Activated CD4-positive, alpha-beta T cell treated with anti-CD3 and anti-CD28 coated beads for 4 hours (primary cell): ENCODE results near the gene MTREX.

Source experiments
- DNase-seq, 2 donors: peaks; one replicate each; pipeline ENCODE4 v3.0.0-alpha.2; 2020

The MTREX gene

DNA sequence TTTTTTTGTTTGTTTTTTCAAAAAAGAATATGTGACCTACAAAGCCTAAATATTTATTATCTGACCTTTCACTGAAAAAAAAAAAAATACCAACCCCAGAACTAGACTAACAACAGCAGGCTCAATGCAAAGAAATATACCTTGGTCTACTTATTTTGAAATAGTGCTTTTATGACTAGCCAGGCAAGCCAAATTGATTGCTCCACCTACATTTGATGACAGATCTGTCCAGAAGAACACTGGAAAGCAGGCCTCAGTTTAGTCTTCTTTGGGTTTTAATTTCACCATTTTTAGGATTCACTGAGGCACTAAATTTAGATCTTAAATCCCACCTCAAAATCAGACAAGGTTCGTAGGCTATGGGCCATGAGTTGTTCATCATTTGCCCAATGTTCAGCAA, 129.7 kb downstream of the MTREX start:
- DNase-seq: no peak

DNA sequence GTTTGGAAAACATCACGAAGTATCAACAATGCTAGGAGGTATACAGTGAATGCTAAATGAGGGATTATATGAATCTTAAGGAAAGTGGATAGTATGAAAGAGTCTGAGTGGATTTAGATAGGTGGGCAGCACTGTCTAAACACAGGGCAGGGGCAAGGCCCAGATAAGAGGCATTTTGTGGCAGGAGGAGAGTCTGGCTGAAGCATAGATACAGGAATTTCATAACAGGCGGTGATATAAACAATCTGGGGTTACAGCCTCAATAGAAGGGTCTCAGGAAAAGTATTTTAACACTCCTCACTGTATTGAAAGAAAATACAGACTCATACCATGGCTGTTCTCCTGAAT, 130.0 kb downstream of the MTREX start:
- DNase-seq: no peak

DNA sequence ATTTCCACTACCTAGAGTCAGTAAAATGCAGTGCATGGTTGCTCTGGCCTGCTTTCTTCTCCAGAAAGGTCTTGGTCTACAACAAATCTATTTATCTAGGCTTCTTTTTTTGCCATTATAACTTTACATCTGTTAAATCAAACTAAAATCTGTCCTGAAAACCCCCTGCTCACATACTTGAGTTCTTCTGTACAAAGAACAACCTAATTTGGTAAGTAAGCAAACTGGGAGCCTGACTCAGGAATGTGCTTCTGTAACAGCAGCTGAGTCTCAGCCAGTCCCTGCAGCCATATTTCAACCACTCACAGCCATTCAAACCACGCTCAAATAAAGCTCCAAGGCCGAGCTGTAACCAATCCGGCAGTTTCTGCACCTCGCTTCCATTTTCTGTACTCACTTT, 131.2 kb downstream of the MTREX start:
- DNase-seq: no peak

DNA sequence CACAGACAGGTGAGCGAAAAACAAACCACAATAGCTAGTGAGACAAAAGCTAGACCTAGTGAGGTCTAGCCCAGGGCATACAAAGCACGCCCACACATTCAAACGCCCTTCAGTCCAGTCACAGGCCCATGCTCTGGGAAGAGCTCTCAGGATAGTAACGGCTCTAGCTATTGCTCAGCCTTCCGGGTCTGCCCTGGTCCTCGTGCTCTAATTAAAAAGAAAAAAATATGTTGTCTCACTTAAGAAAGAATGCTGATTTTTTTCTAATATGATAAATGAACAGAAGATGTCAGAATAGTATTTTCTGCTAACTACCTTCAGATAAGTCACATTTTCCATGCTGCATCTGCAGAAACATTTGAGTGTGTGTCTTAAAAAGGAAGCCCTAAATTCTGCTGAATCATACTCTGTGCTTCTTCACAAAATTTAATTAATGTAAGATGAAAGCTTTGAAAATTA, 132.4 kb downstream of the MTREX start:
- peak; percentile 24 to 36 for DNase-seq

DNA sequence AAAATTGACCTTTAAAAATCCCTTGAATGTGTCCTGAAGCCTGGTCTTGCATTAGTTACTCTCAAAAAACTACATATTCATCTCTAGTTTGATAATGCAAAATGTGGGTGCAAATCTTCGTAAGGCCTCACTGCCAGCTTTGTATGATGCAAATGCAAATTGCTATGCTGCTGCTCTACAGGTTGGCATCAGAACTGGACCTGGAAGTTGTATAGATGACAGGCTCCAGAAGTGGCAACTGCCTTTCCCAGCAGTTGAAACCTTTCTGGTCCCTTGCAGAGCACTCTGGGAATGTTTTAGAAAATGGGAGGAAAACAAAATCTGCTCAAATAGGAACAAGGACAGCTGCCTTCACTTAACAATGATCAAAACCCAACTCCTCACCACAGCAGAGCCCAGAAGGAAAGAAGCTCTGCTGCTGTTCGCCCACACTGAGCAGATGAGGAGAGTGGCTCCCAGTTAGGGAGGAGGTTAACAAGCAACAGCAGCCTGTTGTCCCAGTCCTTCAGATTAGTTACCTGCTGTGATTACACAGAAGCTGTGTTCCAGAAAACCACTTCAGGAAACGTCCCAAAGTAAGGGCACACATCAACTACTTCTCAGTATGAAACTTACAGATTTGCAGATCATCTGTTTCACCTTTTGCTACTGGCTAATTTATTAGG, 133.4 kb downstream of the MTREX start:
- no peak for DNase-seq

- no peak for DNase-seq
Measured at GRCh38 chr5:55441954-55442353, 134.2 kb downstream of the MTREX start.

DNA sequence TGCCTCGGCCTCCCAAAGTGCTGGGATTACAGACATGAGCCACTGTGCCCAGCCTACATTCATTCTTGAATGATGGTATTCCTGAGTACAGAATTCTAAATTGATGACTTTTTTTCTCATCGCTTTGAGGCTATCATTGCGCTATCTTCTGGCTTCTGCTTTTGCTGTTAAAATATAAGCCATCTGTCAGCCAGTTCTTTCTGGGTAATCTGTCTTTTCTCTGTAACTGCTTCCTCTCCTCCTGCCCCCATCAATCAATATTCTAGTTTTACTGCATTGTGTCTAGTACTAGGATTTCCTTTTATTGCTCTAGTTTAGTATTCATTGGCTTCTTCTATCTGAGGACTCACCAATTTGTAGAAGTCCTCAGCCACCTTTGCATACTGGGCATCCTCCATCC, 138.0 kb downstream of the MTREX start:
- DNase-seq: no peak

- no peak for DNase-seq
Measured at GRCh38 chr5:55446640-55447351, 139.0 kb downstream of the MTREX start.

DNA sequence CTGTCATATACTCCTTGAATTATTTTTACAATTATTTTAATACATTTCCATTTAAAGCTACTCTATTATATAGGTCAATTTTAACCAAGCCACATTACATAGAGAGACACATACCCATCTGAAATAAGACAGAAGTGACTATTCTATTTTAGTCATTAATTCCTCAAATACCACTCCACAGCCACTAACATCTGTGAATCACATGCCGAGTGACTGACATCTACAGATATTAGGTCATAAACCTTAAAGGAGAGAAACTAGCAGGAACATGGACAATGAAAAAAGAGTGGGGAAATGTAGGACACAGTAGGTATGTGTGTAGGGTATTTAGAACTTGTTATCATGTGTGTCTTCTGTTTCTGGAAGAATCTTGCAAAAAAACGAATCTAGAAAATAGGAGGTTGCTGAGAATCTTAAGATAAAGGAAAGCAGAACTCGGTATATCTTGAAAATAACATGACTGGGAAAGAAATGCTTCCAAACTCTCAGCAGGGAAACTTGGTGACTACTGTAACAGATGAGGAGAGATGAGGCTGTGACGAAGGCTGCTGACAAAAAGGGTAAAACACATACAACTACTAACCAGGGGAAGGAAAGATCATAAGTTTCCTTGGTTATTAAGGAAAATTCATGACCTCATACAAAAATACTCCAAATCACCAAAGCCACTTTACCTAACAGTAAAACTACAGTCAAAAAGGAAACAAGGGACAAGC, 142.4 kb downstream of the MTREX start:
- no peak for DNase-seq

DNA sequence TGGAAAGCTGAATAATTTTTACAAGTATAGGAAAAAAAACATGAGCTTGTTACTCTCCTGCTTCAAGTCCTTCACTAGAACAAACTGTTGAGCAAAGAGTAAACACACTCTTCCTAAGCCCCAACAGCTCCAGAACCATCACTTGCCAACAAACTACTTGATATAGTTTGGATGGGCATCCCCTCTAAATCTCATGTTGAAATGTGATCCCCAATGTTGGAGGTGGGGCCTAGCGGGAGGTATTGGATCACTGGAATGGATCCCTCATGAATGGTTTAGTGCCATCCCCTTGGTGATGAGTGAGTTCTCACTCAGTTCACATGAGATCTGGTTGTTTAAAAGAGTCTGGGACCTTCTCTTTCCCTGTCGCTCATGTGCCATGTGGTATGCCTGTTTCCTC, 144.2 kb downstream of the MTREX start:
- DNase-seq: no peak

DNA sequence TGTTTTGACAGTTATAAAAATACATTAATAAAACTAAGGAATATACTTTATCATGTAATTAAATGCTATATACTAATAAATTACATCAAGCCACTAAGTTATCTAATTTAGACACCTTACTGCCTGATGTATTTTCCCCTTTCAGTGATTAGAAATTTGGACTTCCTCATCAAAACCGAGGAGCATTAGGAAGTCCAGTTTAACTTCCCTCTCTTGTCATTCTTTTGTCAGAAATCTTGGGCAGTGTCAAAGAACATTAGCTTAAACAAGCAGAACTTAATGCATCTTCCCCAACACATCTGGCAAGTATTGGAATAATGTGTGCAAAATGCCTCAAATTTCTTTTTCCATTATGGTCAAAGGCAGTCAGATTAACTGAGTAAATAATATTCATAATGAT, 145.4 kb downstream of the MTREX start:
- DNase-seq: no peak

DNA sequence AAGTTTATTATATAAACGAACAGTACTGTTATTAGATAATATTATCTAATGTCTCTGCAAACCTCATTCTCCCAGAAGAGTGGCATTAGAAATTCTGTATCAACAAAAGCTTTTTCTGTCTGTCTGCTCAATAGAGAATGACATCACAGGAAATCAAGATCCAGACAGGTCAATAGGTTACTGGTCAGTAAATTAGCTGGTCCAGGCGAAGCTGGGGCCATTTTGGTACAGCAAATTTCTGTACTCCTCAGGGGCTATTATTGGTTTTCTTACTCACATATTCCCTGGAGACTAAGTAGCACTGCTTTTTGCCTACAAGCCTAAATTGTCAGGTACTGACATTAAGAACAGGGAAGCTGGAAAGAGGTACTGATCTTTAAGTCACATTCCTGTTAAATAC, 146.5 kb downstream of the MTREX start:
- DNase-seq: no peak

DNA sequence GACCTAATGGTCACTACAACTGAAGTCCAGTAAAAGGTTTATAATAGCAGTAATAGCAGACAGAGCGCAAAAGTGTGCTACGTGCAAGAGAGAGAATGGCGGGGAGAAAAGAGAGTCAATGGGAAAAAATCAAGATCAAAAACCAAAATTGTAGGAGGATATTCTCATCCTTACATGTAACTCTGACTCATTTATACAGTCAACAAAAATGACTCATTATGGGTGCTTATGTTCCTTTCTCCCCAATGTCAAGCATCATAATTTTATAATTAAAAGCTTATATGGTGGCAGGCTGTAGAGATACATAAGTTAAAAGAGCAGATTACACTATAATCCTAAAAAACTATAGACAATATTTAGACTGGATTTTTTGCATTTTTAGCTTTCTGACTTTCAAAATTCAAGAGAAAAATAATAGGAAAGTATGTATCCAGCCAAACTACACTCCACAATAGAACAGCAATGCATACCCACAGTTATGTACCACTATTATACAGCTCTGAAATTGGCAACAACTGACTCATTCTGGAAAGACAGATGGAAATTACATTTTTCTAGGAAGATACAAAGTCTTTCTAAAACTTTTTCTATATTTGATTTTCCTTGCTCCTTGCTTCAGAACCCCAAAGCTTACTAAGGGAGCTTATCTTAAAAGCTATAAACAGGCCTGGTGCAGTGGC, 148.6 kb downstream of the MTREX start:
- no peak for DNase-seq

- no peak for DNase-seq
Measured at GRCh38 chr5:55459572-55459971, 151.8 kb downstream of the MTREX start.

DNA sequence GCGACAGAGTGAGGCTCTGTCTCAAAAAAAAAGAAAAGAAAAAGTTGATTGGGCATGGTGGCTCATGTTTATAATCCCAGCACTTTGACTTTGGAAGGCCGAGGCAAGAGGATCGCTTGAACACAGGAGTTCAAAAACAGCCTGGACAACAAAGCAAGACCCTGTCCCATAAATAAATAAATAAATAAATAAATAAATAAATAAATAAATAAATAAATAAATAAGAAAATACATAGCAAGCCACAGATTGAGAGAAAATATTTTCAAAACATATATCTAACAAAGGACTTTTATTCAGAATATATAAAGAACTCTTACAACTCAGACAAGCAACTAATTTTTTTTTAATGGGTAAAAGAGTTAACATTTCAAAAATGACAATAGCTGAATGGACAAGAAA, 155.8 kb downstream of the MTREX start:
- DNase-seq: no peak

GRCh38 chr5:55467862-55468551, 160.2 kb downstream of the MTREX start:
- DNase-seq: no peak

DNA sequence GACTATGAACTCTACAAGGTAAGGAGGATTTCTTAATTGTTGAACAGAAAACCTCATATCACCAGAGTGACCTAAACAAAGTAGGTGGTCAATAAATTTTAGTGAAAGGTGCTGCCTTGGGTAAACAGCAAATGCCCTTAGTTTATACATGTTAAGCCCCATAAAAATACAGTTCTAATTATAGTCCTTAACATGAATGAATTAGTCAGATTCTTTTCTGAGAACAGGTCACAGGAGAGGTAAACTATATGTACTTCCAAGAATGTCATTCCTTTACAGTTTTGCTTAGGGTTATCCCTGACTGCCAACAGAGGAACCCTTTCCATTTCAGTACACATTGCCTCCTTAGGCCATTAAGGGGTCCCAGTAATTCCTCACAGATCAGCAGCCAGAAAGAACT, 162.1 kb downstream of the MTREX start:
- DNase-seq: no peak

DNA sequence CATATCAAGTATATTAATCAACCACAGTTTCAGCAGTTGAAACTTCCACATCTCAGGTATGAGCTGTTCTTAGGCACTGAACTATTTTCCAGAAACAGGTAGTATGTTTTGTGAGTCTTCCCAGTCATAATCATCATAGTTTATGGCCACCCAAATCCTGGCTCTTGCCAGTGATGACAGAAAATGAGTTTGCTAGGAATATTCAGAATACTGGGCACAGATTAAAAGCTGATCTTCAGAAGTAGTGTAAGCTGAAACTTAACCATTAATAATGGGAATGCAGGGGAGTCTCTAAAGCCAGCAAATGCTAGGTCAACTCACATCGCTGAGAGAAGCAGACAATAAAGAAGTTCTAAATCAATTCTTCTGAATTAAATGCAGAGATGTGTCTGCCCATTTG, 162.5 kb downstream of the MTREX start:
- no peak for DNase-seq

- no peak for DNase-seq
Measured at GRCh38 chr5:55471468-55471867, 163.7 kb downstream of the MTREX start.

DNA sequence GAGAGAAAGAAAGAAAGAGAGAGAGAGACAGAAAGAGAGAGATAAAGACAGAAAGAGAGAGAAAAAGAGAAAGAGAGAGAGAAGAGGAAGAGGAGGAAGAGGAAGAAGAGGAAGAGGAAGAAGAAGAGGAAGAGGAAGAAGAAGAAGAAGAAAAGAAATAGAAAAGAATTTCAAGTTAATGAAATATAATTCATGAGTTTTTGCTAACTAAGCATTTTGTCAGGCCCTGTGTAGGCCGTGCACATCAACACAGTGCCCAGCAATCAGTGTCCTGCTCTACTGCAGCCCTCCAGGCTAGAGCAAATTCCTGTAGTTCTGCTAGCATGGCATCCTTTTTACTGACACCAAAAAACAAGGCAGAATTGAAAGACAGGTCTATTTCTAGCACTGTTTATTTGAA, 164.9 kb downstream of the MTREX start:
- DNase-seq: no peak
